ENCODE measurements around the gene LMBR1L.

The LMBR1L gene

GRCh38 chr12:49050507-49051372, 59.9 kb downstream of the LMBR1L start:
- no peak for DNase-seq

GRCh38 chr12:49049566-49050224, 61.0 kb downstream of the LMBR1L start:
- no peak for DNase-seq

GRCh38 chr12:49048953-49049352, 61.7 kb downstream of the LMBR1L start:
- no peak for DNase-seq

All from NCI-H345 (cell line).